GM12864 (cell line): Measurements from ENCODE around the gene NKG7.

Experiments
- DNase-seq: peaks from one replicate; pipeline ENCODE4 v3.0.0-alpha.2; 2011; ENCODE audit warnings: low read depth
- H3K4me3 ChIP-seq: 2 replicates; pipeline ENCODE4 v1.5.1; 2011; ENCODE audit warnings: mild to moderate bottlenecking, low read depth, low read length, control low read depth
- TF ChIP-seq, protein P1 (sequence below): IDR thresholded peaks from 2 replicates; pipeline ENCODE4 v1.5.1; 2011; ENCODE audit warnings: low read depth, mild to moderate bottlenecking, moderate library complexity, low read length, control low read depth, inconsistent platforms; ENCODE audit errors: missing control alignments

NKG7 gene

DNA sequence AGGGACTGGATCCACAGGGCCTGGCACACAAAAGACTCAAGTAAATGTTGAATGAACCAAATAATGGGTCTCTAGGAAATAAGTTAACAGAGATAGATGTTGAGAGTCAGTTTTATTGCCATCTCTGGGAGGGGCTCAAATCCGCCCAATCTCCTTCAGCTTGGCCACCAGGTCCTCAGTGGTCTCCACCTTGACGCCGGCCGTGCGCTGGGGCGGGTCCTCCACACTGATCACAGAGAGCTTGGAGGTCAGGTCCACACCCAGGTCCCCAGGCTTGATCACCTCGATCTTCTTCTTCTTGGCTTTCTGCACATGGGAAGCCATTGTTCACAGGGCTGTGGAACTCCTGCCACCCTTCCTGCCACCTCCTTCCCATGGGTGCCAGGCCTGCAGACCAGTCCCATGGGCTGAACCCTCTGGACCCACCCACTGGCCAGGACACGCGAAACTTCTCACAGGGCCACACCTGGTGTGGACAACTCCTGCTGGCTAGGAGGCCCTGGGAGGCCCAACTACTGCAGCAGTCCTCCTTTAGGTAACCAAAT, 27.3 kb downstream of the NKG7 start:
- no peak for DNase-seq
- H3K4me3 ChIP-seq = no peak overlapping the region
- TF ChIP-seq, protein P1, sequence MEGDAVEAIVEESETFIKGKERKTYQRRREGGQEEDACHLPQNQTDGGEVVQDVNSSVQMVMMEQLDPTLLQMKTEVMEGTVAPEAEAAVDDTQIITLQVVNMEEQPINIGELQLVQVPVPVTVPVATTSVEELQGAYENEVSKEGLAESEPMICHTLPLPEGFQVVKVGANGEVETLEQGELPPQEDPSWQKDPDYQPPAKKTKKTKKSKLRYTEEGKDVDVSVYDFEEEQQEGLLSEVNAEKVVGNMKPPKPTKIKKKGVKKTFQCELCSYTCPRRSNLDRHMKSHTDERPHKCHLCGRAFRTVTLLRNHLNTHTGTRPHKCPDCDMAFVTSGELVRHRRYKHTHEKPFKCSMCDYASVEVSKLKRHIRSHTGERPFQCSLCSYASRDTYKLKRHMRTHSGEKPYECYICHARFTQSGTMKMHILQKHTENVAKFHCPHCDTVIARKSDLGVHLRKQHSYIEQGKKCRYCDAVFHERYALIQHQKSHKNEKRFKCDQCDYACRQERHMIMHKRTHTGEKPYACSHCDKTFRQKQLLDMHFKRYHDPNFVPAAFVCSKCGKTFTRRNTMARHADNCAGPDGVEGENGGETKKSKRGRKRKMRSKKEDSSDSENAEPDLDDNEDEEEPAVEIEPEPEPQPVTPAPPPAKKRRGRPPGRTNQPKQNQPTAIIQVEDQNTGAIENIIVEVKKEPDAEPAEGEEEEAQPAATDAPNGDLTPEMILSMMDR = no peak

DNA sequence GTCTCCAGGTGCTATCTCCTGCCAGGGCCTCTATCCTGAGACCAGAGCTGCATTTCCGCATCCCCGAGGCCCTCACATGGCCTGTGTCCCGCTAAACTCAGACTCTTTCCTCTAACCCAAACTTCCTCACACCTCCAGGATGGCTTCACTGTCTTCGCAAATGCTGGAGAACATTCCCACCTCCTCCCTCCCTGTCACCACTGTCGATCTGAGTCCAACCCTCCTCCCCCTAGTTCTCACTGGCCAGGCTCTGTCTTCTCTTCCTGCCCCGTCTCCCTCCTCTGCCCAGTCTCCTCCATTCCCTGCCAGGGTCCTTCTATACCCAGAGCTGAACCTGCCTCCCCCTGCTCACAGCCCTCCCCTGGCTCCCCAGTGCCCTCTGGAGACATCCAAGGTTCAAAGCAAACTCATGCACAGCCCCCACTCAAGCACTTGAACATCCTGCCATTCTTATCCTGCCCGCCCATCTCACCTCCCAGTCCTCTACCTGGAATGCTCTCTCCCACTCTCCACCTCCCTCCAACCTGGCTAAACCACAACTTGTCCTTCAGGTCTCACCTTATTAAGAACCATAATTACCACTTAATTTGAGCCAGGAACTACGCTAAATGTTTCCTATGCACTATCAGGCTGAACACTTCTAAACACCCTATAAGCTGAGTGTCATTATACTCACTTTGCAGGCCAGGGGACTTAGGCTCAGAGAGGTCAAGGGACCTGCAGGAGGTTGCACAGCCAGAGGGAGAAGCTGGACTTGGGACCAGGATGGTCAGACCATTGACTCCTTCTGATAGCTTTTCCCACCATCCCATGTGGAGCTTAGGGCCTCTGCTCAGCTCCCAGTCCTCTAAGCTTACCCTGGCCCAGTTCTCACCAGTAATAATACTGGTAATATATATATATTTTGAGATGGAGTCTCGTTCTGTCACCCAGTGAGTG, 29.6 kb downstream of the NKG7 start:
- H3K4me3 ChIP-seq = no peak overlapping the region
- no peak for DNase-seq
- TF ChIP-seq, protein P1 = no peak

DNA sequence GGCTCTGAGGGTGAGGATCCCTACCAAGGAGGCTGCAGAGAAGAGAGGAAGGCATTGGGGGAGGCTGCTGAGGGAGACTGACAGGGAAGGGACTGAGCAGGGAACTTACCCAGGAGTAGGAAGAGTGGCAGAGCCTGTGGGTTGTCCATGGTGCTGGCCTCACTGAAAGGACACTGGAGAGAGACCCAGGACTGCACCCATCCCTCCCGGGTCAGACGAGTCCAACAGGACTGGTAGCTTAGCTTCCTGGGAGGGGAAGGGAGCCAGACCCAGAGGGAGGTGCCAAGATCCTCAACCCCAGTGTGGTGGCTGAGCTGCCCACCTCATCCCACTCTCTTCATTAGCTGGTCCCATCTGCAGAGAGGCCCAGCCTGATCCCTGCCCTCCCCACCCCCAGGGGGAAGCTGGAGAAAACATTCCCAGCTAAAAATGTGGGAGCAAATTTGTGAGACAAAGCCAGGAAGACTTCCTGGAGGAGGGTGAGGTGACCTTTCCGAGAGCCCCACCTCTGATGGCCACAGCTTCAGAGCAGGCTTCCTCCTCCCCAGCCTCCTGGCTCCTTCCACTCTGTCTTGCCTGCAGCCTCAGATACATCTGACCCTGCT, 30.4 kb downstream of the NKG7 start, which contains the start of gene VSIG10L:
TSS of gene VSIG10L (minus strand) at position 164 of the 605 bp plus-strand sequence. CDS start at position 149, 15 bp downstream.
- TF ChIP-seq, protein P1 = no peak
- DNase-seq = no peak
- no peak within 1 kb of the TSS for H3K4me3 ChIP-seq

DNA sequence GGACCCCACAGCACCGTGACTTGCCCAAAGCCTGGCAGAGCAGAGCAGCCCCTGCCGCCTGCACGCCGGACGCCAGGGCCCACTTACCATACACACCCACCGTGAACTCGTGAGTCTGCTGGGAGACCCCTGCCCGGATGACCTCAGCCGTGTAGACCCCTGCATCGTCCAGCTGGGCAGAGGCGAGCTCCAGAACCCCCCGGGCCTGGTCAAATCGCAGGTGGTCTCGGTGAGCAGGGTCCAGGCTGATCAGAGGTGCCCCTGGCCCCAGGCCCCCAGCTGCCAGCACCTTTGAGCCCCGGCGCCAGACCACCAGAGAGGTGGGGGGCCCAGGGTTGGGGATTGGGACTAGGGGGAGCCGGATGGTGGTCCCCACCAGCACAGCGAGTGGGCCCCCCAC, 31.4 kb downstream of the NKG7 start:
- H3K4me3 ChIP-seq = no peak overlapping the region

DNA sequence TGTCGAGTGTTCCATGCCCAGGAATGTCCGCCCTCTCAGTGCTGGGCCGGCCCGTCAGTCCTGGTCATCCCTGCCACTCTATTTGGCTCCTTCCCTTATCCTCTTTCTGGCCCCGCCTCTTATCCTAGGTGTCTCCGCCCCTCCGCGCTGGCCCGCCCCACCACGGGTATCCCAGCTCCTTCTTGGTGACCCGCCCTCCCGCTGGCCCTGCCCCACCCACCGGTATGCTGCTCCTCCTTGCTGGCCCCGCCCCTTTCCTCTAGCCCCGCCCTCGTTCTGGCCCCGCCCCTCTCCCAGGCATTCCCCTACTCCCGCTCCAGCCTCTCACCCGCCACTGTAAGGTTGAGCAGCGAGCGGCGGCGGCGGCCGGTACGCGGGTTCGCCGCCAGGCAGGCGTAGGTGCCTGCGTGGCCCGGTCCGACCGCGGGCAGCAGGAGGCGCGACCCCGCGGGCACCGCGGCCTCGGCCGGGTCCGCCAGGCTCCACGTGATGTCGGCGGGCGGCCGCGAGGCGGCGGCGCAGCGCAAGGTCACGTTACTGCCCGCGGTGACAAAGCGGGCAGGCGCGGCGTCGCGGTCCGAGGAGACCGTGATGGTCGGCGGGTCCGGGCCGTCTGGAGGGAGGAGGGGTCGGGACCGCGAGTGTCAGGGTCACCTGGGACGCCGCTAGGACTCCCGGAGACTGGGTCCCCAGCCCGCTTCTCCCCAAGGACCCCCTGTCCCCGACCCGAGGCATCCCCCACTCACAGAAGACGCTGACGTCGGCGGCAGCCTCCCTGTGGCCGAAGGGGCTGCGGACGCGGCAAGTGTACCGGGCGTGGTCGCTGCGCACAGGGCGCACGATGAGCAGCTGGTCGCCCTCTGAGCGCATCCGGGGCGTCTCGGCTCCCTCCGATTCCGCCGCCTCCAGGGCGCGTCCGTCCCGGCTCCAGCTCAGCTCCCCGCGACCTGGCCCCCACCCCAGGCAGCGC, 32.5 kb downstream of the NKG7 start:
- peak; percentile 81 for DNase-seq
- TF ChIP-seq, protein P1 = peak; percentile 38
- H3K4me3 ChIP-seq = peak overlapping the region; percentile 77

More for the DNA sequence above, 31.4 kb downstream of the NKG7 start:
- TF ChIP-seq, protein P1 = no peak
- no peak for DNase-seq

DNA sequence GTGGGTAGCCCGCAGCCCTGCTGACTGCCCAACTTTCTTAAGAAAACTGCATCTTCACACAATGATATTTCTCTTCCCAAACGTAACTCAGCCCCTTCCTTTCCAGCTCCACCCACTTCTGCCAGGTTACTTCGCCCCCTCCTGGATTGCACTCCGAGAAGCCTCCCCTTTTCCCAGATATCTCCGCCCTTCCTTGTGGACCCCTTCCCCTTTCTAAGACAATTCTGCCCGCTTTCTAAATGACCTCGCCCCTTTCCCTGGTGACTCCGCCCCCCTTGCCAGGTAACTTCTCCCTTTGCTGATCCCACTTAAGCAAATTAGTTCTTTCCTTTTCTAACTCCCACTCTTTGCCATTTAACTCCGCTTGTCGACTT, 33.2 kb downstream of the NKG7 start:
- TF ChIP-seq, protein P1 = no peak
- peak overlapping the region; percentile 77 for H3K4me3 ChIP-seq
- no peak for DNase-seq
